ENCODE data around the gene PBX3.
A peak's percentile ranks its signal among the peaks of the same experiment; 100 is the strongest.

PBX3 gene

GRCh38 chr9:125747053-125747764, at the start of gene PBX3:
Gene PBX3, plus strand, starts transcription at chr9:125747373.
- Histone ChIP-seq H3K36me3 (ENCODE audit: insufficient read depth, low read length) (no peaks in the 10 kb centered on the region), H4K20me1 (ENCODE audit: insufficient read depth, low read length, poor library complexity, severe bottlenecking) (peaks cover 42% of the 10 kb centered on the region), H3K79me2 (ENCODE audit: insufficient read depth, low read length) (peaks cover 50% of the 10 kb centered on the region), H3K27me3 (ENCODE audit: insufficient read depth, low read length, poor library complexity, severe bottlenecking) (no peaks in the 10 kb centered on the region), H3K4me3 (ENCODE audit: low read length, poor library complexity, severe bottlenecking) (peak within 1 kb of the TSS; percentile 79), H3K9me2 (replicated peaks; ENCODE audit: low read depth, low read length) (no peaks in the 10 kb centered on the region), H3K4me2 (ENCODE audit: low read depth, low read length, poor library complexity, severe bottlenecking) (peak within 1 kb of the TSS; percentile 84), H2AFZ (ENCODE audit: low read length) (peak within 1 kb of the TSS; percentile 97), H3F3A (ENCODE audit: low read depth) (peaks cover 3% of the 10 kb centered on the region; the same call in 1 of the 2 replicates), H3K9me3 (ENCODE audit: insufficient read depth, low read depth, low read length) (no peaks in the 10 kb centered on the region), H3K4me1 (ENCODE audit: insufficient read depth, low read length, poor library complexity, severe bottlenecking) (peaks cover 36% of the 10 kb centered on the region), H3K9ac (ENCODE audit: low read depth, low read length, poor library complexity, severe bottlenecking) (peak within 1 kb of the TSS; percentile 91)
- TF ChIP-seq EZH2phosphoT487 (IDR thresholded peaks at IDR 0.05; ENCODE audit: borderline replicate concordance) = no peak
- TF ChIP-seq CTCF (conservative IDR thresholded peaks at IDR 0.05; ENCODE audit: low read length) = no peak

- no peaks in the 10 kb centered on the region for H3K27me3 ChIP-seq (ENCODE audit: insufficient read depth, low read length, poor library complexity, severe bottlenecking)
- no peaks in the 10 kb centered on the region for H3K9me3 ChIP-seq (ENCODE audit: insufficient read depth, low read depth, low read length)
- H3K9ac ChIP-seq (ENCODE audit: low read depth, low read length, poor library complexity, severe bottlenecking) = no peak overlapping the region
- H3F3A ChIP-seq (ENCODE audit: low read depth) = peaks cover 3% of the 10 kb centered on the region
- peaks cover 3% of the 10 kb centered on the region for H4K20me1 ChIP-seq (ENCODE audit: insufficient read depth, low read length, poor library complexity, severe bottlenecking)
- H3K79me2 ChIP-seq (ENCODE audit: insufficient read depth, low read length) = peaks cover 78% of the 10 kb centered on the region
- H3K4me1 ChIP-seq (ENCODE audit: insufficient read depth, low read length, poor library complexity, severe bottlenecking) = peaks cover 24% of the 10 kb centered on the region
- H3K36me3 ChIP-seq (ENCODE audit: insufficient read depth, low read length) = no peaks in the 10 kb centered on the region
- no peak overlapping the region for H2AFZ ChIP-seq (ENCODE audit: low read length)
- no peak overlapping the region for H3K4me2 ChIP-seq (ENCODE audit: low read depth, low read length, poor library complexity, severe bottlenecking)
- TF ChIP-seq EZH2phosphoT487 (IDR thresholded peaks at IDR 0.05; ENCODE audit: borderline replicate concordance) (no peak), CTCF (conservative IDR thresholded peaks at IDR 0.05; ENCODE audit: low read length) (no peak)
- no peaks in the 10 kb centered on the region for H3K9me2 ChIP-seq (replicated peaks; ENCODE audit: low read depth, low read length)
- H3K4me3 ChIP-seq (ENCODE audit: low read length, poor library complexity, severe bottlenecking) = no peak overlapping the region
These were observed 47.3 kb upstream of the PBX3 start for GRCh38 chr9:125699870-125700269.

DNA sequence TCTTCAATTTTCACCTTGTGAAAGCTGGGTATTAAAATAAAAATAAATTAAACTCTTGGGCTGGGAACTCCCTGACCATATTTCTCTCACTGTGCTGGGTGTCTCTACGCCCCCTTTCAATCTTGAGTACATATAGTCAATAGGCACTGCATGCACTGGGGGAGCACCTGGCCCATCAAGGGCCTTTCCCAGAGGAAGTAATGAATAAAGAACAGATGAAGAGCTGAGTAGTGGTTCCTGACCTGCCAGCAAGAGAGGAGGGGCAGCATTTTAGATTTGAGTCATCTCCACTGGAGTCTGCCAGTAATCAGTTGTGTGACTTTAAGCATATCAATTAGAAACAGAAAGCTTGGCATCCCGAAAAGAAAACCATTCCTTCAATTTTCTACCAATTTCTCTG, 46.4 kb upstream of the PBX3 start:
- TF ChIP-seq EZH2phosphoT487 (IDR thresholded peaks at IDR 0.05; ENCODE audit: borderline replicate concordance) (no peak), CTCF (conservative IDR thresholded peaks at IDR 0.05; ENCODE audit: low read length) (no peak)
- H4K20me1 ChIP-seq (ENCODE audit: insufficient read depth, low read length, poor library complexity, severe bottlenecking) = peaks cover 5% of the 10 kb centered on the region
- no peak overlapping the region for H2AFZ ChIP-seq (ENCODE audit: low read length)
- H3K4me2 ChIP-seq (ENCODE audit: low read depth, low read length, poor library complexity, severe bottlenecking) = peak overlapping the region; percentile 47
- no peaks in the 10 kb centered on the region for H3K9me3 ChIP-seq (ENCODE audit: insufficient read depth, low read depth, low read length)
- H3K36me3 ChIP-seq (ENCODE audit: insufficient read depth, low read length) = no peaks in the 10 kb centered on the region
- no peak overlapping the region for H3K9ac ChIP-seq (ENCODE audit: low read depth, low read length, poor library complexity, severe bottlenecking)
- H3F3A ChIP-seq (ENCODE audit: low read depth) = peaks cover 3% of the 10 kb centered on the region
- H3K79me2 ChIP-seq (ENCODE audit: insufficient read depth, low read length) = peaks cover 81% of the 10 kb centered on the region
- no peaks in the 10 kb centered on the region for H3K27me3 ChIP-seq (ENCODE audit: insufficient read depth, low read length, poor library complexity, severe bottlenecking)
- peaks cover 34% of the 10 kb centered on the region for H3K4me1 ChIP-seq (ENCODE audit: insufficient read depth, low read length, poor library complexity, severe bottlenecking)
- no peaks in the 10 kb centered on the region for H3K9me2 ChIP-seq (replicated peaks; ENCODE audit: low read depth, low read length)
- no peak overlapping the region for H3K4me3 ChIP-seq (ENCODE audit: low read length, poor library complexity, severe bottlenecking)
